ENCODE data around the gene TRIM2. TPM values are rescaled to one million over a fixed set of nuclear protein-coding genes. Genes with fewer than 3 reads are reported as not detected.

Gene TRIM2
- total and polyA plus RNA-seq, 2 donors (not counting 1 experiment from before 2014, with no cell fraction given): 39.6 to 90.8 TPM

DNA sequence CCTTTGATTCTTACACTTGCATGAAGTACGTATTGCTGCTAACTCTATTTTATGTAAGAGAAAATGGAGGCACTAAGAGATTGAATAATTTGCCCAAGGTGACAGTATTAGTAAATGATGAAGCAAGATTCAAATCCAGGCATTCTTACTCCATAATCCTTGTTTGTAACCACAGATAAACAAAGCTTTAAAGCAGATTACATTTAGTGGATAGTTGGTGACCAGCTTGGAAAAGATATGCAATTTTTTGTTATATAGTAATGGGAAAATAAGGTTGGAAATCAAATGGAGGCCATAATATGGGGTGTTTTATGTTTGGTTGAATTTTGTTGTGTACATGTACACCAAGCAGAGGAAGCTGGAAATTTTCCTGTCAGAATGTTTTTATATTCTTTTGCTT lies 171.1 kb downstream of the TRIM2 start:
- Histone ChIP-seq H3K9ac (ENCODE audit: insufficient read depth, low read length) (no peak overlapping the region), H4K20me1 (ENCODE audit: control insufficient read depth, extremely low read depth, insufficient read depth, low read length) (no peaks in the 10 kb centered on the region), H3K4me2 (ENCODE audit: extremely low read depth, insufficient read depth, low read length) (no peak overlapping the region), H3K9me3 (ENCODE audit: control insufficient read depth, insufficient read depth, low read depth, low read length) (no peaks in the 10 kb centered on the region), H3K79me2 (ENCODE audit: control insufficient read depth, insufficient read depth, low read length) (no peaks in the 10 kb centered on the region), H3K27me3 (ENCODE audit: control insufficient read depth, insufficient read depth, low read length) (no peaks in the 10 kb centered on the region), H2AFZ (ENCODE audit: low read length) (no peak overlapping the region), H3K27ac (ENCODE audit: insufficient read depth, low read length) (no peak overlapping the region), H3K4me3 (replicated peaks in 1 of 4; ENCODE audit: control extremely low read depth in 1 of 4, insufficient read depth in 1 of 4, low read depth in 3 of 4, low read length in 4 of 4) (no peak overlapping the region), H3K36me3 (ENCODE audit: control insufficient read depth, insufficient read depth, low read length) (no peaks in the 10 kb centered on the region), H3K4me1 (ENCODE audit: control insufficient read depth, extremely low read depth, insufficient read depth, low read length) (no peaks in the 10 kb centered on the region)
- no peak for DNase-seq (ENCODE audit: low read depth in 2 of 2)
- no peak for TF ChIP-seq EZH2 (IDR thresholded peaks at IDR 0.05; ENCODE audit: low read length, missing control alignments)
- TF ChIP-seq, protein P1, sequence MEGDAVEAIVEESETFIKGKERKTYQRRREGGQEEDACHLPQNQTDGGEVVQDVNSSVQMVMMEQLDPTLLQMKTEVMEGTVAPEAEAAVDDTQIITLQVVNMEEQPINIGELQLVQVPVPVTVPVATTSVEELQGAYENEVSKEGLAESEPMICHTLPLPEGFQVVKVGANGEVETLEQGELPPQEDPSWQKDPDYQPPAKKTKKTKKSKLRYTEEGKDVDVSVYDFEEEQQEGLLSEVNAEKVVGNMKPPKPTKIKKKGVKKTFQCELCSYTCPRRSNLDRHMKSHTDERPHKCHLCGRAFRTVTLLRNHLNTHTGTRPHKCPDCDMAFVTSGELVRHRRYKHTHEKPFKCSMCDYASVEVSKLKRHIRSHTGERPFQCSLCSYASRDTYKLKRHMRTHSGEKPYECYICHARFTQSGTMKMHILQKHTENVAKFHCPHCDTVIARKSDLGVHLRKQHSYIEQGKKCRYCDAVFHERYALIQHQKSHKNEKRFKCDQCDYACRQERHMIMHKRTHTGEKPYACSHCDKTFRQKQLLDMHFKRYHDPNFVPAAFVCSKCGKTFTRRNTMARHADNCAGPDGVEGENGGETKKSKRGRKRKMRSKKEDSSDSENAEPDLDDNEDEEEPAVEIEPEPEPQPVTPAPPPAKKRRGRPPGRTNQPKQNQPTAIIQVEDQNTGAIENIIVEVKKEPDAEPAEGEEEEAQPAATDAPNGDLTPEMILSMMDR (conservative IDR thresholded peaks at IDR 0.05 in 1 of 2, IDR thresholded peaks at IDR 0.05 in 1 of 2; ENCODE audit: low read depth in 1 of 2, low read length in 2 of 2): no peak

DNA sequence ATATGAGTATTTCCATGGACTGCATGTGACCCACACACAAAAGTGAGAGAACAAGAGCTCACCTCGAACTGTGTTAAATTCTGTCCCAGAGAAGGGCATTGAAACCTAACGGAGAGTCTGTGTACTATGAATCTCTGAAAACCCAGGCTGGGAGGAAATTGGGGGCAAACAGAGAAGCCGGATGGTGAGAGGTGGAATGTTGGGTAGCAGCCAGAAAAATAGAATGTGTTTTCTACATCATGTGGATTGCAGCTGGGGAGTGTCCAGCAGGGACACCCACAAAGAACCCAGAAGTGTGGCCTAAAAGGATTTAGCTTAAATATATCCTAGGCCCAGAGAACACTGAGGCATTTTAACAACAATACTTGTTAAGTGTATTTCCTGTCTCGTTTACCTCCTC lies 178.9 kb downstream of the TRIM2 start:
- DNase-seq (ENCODE audit: low read depth in 2 of 2): peak in 1 of 2 donors; percentile 18
- Histone ChIP-seq H4K20me1 (ENCODE audit: control insufficient read depth, extremely low read depth, insufficient read depth, low read length) (no peaks in the 10 kb centered on the region), H3K27ac (ENCODE audit: insufficient read depth, low read length) (no peak overlapping the region), H3K9ac (ENCODE audit: insufficient read depth, low read length) (no peak overlapping the region), H3K4me2 (ENCODE audit: extremely low read depth, insufficient read depth, low read length) (no peak overlapping the region), H3K9me3 (ENCODE audit: control insufficient read depth, insufficient read depth, low read depth, low read length) (no peaks in the 10 kb centered on the region), H3K27me3 (ENCODE audit: control insufficient read depth, insufficient read depth, low read length) (no peaks in the 10 kb centered on the region), H3K79me2 (ENCODE audit: control insufficient read depth, insufficient read depth, low read length) (no peaks in the 10 kb centered on the region), H3K4me1 (ENCODE audit: control insufficient read depth, extremely low read depth, insufficient read depth, low read length) (no peaks in the 10 kb centered on the region), H3K36me3 (ENCODE audit: control insufficient read depth, insufficient read depth, low read length) (no peaks in the 10 kb centered on the region), H2AFZ (ENCODE audit: low read length) (peak overlapping the region; percentile 20), H3K4me3 (replicated peaks in 1 of 4; ENCODE audit: control extremely low read depth in 1 of 4, insufficient read depth in 1 of 4, low read depth in 3 of 4, low read length in 4 of 4) (no peak overlapping the region)
- TF ChIP-seq, protein P1 (conservative IDR thresholded peaks at IDR 0.05 in 1 of 2, IDR thresholded peaks at IDR 0.05 in 1 of 2; ENCODE audit: low read depth in 1 of 2, low read length in 2 of 2): no peak
- TF ChIP-seq EZH2 (IDR thresholded peaks at IDR 0.05; ENCODE audit: low read length, missing control alignments): no peak

DNA sequence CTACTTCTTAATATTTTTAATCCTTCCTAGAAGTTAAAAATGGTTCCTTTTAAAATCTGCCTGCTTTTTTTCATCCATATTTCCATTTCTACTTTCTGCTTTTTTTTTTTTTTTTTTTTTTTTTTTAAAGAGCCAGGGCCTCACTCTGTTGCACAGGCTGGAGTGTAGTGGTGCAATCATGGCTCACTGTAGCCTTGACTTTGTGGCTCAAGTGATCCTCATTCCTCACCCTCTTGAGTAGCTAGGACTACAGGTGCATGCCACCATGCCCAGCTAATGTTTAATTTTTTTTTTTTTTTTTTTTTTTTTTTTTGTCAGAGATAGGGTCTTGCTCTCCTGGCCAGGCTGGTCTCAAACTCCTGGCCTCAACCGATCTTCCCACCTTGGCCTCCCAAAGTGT lies 179.9 kb downstream of the TRIM2 start:
- Histone ChIP-seq H3K79me2 (ENCODE audit: control insufficient read depth, insufficient read depth, low read length) (no peaks in the 10 kb centered on the region), H3K4me1 (ENCODE audit: control insufficient read depth, extremely low read depth, insufficient read depth, low read length) (no peaks in the 10 kb centered on the region), H3K9me3 (ENCODE audit: control insufficient read depth, insufficient read depth, low read depth, low read length) (no peaks in the 10 kb centered on the region), H4K20me1 (ENCODE audit: control insufficient read depth, extremely low read depth, insufficient read depth, low read length) (no peaks in the 10 kb centered on the region), H3K27ac (ENCODE audit: insufficient read depth, low read length) (no peak overlapping the region), H3K4me2 (ENCODE audit: extremely low read depth, insufficient read depth, low read length) (no peak overlapping the region), H3K36me3 (ENCODE audit: control insufficient read depth, insufficient read depth, low read length) (no peaks in the 10 kb centered on the region), H3K9ac (ENCODE audit: insufficient read depth, low read length) (no peak overlapping the region), H3K27me3 (ENCODE audit: control insufficient read depth, insufficient read depth, low read length) (no peaks in the 10 kb centered on the region), H2AFZ (ENCODE audit: low read length) (no peak overlapping the region), H3K4me3 (replicated peaks in 1 of 4; ENCODE audit: control extremely low read depth in 1 of 4, insufficient read depth in 1 of 4, low read depth in 3 of 4, low read length in 4 of 4) (no peak overlapping the region)
- TF ChIP-seq EZH2 (IDR thresholded peaks at IDR 0.05; ENCODE audit: low read length, missing control alignments): no peak
- TF ChIP-seq, protein P1 (conservative IDR thresholded peaks at IDR 0.05 in 1 of 2, IDR thresholded peaks at IDR 0.05 in 1 of 2; ENCODE audit: low read depth in 1 of 2, low read length in 2 of 2): no peak
- DNase-seq (ENCODE audit: low read depth in 2 of 2): no peak
